Forelimb muscle (tissue), 1 donor: ENCODE measurements around the gene NPDC1. TPM values are rescaled to one million over a fixed set of nuclear protein-coding genes. Genes with fewer than 3 reads are reported as not detected.
"Not testable (repeated sequence)": the region's sequence is repeated elsewhere in the genome, so short reads cannot be mapped to it uniquely, and the experiment has no call there.

Experiments used
- DNase-seq: peaks from one replicate; pipeline ENCODE4 v3.0.0-alpha.2; 2013; ENCODE audit warnings: low read depth
- polyA plus RNA-seq: library from polyadenylated mRNA; unstranded; fragments of 120-200 nt; gene quantifications from one replicate; pipeline ENCODE4 v1.2.1, GENCODE V29; 2013; ENCODE audit not compliant: insufficient read length

NPDC1 gene
- polyA plus RNA-seq, 1 donor = 40.9 TPM

- no peak for DNase-seq
Observed at GRCh38 chr9:137012694-137013570, 33.0 kb downstream of the NPDC1 start.

DNA sequence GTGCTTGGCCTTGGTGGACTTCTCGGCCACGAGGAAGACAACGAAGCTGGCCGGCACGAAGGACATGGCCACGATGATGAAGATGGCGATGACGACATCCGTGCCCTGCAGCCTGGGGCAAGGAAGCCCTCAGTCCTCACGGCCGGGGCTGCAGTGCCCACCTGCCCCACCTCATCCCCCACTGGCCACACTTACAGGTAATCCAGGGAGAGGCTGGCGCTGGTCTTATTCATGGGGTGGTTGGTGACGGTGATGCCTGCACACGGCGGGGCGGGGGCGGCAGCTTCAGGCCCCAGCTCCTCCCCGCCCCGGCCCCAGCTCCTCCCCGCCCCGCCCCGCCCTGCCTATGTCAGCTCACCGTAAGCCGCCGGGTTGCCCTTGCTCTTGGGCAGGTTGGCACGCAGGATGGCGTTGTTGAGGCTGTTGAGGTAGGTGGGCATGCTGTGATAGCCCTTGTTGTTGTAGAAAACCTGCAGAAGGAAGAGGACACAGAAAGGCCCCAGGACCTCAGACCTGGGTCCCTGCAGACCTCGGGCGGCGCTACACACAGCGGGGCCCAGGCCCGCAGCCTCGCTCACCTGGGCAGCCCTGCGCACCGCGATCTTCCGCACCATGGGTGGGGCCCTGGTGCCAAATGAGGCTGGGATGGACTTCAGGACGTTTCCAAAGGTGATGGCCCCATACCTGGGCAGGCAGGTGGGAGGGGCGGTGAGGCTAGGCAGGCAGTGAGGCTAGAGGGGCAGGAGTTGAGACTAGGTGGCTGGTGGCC is 33.9 kb downstream of the NPDC1 start:
- no peak for DNase-seq

DNA sequence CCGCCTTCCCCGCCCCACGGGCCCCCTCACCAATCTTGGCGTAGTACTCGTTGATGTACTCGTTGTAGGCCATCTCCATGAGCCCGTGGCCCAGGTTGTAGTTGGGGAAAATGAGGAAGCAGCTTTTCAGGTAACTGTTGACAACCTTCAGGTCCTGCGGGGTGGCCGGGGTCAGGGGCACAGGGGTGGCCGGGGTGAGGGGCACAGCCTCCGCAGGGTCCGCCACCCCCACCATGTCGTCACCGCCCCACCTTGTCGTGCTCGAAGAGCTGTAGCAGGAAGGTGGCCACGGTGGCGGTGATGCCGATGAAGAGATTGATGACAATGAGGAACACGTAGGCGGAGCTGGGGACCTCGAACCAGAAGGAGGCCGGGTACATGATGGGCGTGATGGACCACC is 34.8 kb downstream of the NPDC1 start:
- DNase-seq = no peak

- no peak for DNase-seq
Observed at GRCh38 chr9:137009938-137010732, 35.8 kb downstream of the NPDC1 start.

- no peak for DNase-seq
Observed at GRCh38 chr9:137009217-137009616, 36.8 kb downstream of the NPDC1 start.

DNA sequence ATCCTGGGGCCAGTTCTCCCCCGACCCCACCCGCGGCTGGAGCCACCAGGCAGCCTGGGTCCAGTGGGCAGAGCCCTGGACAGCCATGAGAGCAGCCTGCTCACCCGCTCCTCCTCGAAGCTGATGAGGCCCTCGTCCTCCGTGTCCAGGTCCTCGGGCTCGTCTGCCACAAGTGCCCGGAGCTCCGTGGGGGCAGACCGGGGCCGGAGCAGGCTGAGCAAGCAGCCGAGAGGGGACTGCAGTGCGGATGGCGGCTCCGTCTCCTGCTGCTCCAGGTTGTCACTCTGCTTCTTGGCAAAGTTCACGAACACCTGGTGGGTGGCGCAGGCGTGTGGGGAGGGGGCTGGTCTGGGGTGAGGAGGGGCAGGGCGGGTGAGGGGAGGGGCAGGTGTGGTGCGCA is 37.7 kb downstream of the NPDC1 start:
- DNase-seq = no peak

DNA sequence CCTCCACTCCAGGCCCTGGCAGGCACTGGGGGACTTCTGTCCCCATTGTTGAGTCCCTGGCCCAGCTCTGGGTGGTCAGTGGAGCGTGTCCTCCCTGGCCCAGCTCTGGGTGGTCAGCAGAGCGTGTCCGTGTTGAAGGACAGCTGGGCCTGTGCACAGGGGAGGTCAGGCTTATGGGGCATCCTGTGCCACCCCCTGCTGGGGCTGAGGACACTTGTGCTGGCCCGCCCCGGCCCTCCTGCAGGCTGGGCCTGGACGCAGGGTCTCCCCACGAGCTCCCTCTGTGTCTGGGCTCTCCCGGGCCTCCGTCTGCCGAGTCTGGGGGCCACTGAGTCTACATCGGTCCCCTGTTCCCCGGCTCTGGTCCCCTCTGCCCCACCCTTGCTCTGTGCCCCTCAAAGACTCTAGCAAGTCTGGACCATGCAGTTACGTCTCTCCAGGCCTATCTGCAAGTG is 38.1 kb downstream of the NPDC1 start:
- DNase-seq = no peak

- no peak for DNase-seq
Observed at GRCh38 chr9:137007108-137007815, 38.7 kb downstream of the NPDC1 start.

DNA sequence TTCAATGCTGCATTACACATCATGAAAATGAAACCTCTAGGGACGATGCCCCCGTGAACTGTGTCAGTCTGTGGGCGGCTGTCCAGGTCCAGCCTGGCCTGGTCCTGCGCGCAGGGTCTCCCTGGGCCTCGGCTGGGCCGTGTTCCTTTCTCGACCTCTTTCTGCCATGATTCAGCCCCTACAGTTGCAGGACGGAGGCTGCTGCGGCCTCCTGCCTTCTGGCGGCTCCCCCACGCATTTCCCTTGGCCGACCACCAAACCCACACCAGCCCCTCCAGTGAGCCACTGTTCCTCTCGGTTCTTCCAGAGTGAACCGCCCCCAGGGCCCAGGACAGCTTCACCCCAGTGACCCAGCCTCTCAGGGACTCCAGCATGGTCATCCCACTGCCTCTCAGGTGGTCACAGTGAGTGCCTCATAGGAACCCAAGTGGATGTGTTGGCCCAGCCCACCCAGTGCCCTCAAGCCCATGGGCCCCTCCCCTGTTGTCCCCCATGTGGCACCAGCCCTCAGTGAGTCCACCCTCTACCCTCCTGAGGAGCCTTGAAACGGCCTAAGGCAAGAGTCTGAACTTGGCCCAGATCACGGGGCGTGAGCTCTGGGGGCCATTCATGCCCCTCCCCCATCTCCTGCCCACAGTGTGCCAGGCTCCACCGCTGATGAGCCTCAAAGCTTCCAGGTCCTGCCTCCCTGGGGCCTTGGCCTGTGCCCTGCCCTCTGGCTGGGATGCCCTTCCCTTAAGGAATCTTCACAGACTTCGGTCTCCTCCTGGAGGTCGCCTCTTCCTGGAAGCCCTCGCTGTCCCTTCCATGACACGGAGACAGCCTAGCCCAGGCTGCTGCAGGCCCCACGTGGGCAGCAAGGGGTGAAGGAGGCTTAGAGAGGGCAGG is 39.6 kb downstream of the NPDC1 start:
- no peak for DNase-seq

GRCh38 chr9:137004285-137004684 is 41.7 kb downstream of the NPDC1 start:
- not testable (repeated sequence) for DNase-seq

DNA sequence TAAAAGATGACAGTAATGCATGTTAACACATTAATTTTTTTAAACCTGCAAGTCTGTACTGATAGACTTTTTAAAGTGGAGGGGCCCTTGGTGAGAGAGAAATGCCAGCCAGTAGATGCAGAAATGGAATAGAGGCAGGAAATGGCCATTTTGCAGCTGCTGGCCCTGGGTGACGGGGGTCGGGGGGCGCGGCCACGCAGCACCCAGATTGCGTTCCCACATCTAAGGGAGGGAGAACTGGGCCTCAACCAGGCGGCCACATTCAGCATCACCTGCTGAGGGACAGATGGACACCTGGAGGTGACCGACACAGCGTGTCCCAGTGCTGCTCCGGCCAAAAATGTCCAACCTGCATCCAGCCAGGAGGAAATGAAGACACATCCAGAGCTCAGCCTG is 43.3 kb downstream of the NPDC1 start:
- no peak for DNase-seq

- DNase-seq = no peak
Observed at GRCh38 chr9:137001857-137002645, 43.9 kb downstream of the NPDC1 start.

- no peak for DNase-seq
Observed at GRCh38 chr9:137000177-137000930, 45.6 kb downstream of the NPDC1 start.

GRCh38 chr9:136997830-136998234 is 48.1 kb downstream of the NPDC1 start:
- DNase-seq = no peak

- no peak for DNase-seq
Observed at GRCh38 chr9:136997371-136997770, 48.6 kb downstream of the NPDC1 start.

- no peak for DNase-seq
Observed at GRCh38 chr9:136996361-136997292, 49.4 kb downstream of the NPDC1 start, which contains the start of gene CLIC3. Gene CLIC3, minus strand, starts transcription at chr9:136996568. Its CDS starts 25 bp downstream, at chr9:136996543.

DNA sequence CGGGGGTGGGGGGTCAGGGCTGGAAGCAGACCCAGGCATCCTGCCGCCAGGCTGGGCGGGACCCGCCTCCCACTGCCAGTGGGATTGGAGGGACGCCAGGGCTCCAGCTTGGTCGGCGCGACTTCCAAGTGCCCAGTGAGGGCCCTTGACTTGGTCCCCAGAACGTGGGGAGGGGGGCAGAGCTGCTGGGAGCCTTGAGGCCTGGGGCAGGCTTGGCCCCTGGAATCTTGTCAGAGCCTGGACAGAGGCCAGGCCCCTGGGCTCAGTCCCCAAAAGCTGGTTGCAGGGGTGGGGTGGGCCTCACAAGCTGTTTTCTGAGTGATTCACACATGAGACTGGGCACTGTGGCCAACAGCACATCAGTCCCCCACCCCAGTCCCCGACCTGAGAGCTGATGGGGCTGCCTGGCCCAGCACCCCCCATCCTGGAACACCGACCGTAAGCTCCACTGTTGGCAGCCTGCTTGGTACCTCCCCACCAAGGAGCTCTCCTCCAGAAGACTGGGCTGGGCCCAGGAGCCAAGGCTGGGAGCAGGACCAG is 50.1 kb downstream of the NPDC1 start:
- no peak for DNase-seq
